AG04450 (cell line): Measurements from ENCODE around the gene P4HB. TPM values are rescaled to one million over a fixed set of nuclear protein-coding genes. Genes with fewer than 3 reads are reported as not detected.

Experiments used
- CTCF ChIA-PET: fragments of 300-600, 350-600 bp; formaldehyde crosslinking; extraction: SDS; loops from one replicate; lab custom pipeline; 2022; ENCODE audit warnings: antibody characterized with exemption, inconsistent platforms; lab: Charles Lee
- POLR2A ChIA-PET: fragments of 350-600 bp; formaldehyde crosslinking; extraction: SDS; loops from one replicate; lab custom pipeline; 2021; ENCODE audit warnings: antibody characterized with exemption, inconsistent platforms; lab: Yijun Ruan, JAX
- DNase-seq: peaks from one replicate; pipeline ENCODE4 v3.0.0-alpha.2; 2011; ENCODE audit warnings: low read depth, low spot score
- H3K27ac ChIP-seq: one replicate; pipeline ENCODE4 v1.5.1; 2012; ENCODE audit warnings: low read depth, low read length, control low read depth
- H3K27me3 ChIP-seq: one replicate; pipeline ENCODE4 v1.6.0; 2012; ENCODE audit warnings: low read length; ENCODE audit not compliant: control insufficient read depth, insufficient read depth
- H3K4me3 ChIP-seq: 2 replicates; pipeline ENCODE4 v1.5.1; 2011; ENCODE audit warnings: mild to moderate bottlenecking, low read depth, low read length, control low read depth
- H3K9me3 ChIP-seq: 2 replicates; pipeline ENCODE4 v1.5.1; 2012; ENCODE audit warnings: low read length; ENCODE audit not compliant: control insufficient read depth, insufficient read depth
- polyA plus RNA-seq: library from polyadenylated mRNA; depleted of rRNA; stranded (reverse); fragments of >200 nt; gene quantifications from 2 replicates; pipeline ENCODE4 v1.2.3, GENCODE V29; 2011
- TF ChIP-seq, protein P1 (sequence below): IDR thresholded peaks from 2 replicates; pipeline ENCODE4 v1.5.1; 2011; ENCODE audit warnings: low read depth, low read length, control low read depth, inconsistent platforms

Gene P4HB
- polyA plus RNA-seq, 1 experiment: 158 TPM

DNA sequence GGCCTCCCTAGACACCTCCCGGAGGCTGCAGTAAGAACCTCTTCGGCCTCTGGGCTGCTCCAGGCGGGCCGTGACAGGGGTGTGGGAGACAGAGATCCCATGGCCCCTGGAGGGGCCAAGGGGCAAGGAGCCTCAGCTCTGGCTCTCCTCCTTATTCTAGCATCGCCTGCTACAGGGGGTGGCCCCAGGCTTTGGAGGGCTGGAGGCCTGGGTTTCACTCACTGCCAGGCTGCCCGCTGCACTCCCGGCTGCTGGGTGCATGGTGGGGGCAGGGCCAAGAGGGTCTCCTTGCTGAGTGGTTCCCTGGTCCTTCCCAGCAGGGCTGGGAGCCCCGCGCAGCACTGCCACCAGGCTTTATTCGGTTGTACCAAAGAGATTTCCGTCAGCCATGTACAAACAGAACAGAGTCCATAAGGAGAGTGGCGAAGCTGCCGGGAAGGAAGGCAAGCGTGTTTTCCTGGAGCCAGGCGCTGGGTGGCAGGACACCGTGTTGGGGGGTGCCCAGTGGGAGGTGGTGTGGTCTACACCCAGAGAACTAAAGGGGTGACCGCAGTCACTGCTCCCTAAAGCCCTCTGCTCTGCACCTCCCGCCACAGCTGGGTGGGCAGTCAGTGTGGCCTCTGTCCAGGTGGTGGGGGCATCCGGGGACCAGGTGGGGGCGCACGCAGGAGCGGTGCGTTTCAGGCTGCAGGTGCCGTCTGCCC lies 43.7 kb upstream of the P4HB start:
- DNase-seq: no peak
- POLR2A ChIA-PET: interaction anchor here (1.1 kb wide), 1 partner anchor 22 kb away, joined by 3 read pairs; no protein-coding TSS in a partner anchor
- Histone ChIP-seq H3K27me3 (no peaks in the 10 kb centered on the region), H3K27ac (no peak overlapping the region), H3K9me3 (no peaks in the 10 kb centered on the region; the same call in 1 of the 2 replicates), H3K4me3 (no peak overlapping the region)
- TF ChIP-seq, protein P1, sequence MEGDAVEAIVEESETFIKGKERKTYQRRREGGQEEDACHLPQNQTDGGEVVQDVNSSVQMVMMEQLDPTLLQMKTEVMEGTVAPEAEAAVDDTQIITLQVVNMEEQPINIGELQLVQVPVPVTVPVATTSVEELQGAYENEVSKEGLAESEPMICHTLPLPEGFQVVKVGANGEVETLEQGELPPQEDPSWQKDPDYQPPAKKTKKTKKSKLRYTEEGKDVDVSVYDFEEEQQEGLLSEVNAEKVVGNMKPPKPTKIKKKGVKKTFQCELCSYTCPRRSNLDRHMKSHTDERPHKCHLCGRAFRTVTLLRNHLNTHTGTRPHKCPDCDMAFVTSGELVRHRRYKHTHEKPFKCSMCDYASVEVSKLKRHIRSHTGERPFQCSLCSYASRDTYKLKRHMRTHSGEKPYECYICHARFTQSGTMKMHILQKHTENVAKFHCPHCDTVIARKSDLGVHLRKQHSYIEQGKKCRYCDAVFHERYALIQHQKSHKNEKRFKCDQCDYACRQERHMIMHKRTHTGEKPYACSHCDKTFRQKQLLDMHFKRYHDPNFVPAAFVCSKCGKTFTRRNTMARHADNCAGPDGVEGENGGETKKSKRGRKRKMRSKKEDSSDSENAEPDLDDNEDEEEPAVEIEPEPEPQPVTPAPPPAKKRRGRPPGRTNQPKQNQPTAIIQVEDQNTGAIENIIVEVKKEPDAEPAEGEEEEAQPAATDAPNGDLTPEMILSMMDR: no peak
- CTCF ChIA-PET: no interaction called here

DNA sequence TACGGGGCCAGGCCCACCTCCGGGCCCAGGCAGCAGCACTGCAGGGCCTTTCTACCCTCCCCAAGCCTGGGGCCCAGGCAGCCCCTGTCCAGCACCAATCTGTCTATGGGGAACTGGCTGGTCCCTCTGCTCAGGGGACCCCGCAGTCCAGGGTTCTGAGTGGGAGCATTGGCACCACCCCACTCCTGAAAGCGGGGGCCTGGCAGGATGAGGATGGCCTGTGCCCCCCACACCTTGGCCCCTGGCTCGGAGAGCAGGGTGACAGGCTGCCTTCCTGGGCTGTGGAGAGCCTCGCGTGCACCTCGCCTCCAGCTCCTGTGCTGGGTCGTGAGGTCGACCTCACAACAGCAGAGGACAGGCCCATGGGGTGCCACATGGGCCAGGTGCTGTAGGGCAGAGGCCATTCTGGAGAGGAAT lies 43.1 kb upstream of the P4HB start:
- Histone ChIP-seq H3K27ac (no peak overlapping the region), H3K27me3 (no peaks in the 10 kb centered on the region), H3K9me3 (no peaks in the 10 kb centered on the region; the same call in 1 of the 2 replicates), H3K4me3 (no peak overlapping the region)
- CTCF ChIA-PET: no interaction called here
- DNase-seq: no peak
- POLR2A ChIA-PET: interaction anchor here (1.1 kb wide), 1 partner anchor 23 kb away, joined by 3 read pairs; no protein-coding TSS in a partner anchor
- TF ChIP-seq, protein P1: no peak

DNA sequence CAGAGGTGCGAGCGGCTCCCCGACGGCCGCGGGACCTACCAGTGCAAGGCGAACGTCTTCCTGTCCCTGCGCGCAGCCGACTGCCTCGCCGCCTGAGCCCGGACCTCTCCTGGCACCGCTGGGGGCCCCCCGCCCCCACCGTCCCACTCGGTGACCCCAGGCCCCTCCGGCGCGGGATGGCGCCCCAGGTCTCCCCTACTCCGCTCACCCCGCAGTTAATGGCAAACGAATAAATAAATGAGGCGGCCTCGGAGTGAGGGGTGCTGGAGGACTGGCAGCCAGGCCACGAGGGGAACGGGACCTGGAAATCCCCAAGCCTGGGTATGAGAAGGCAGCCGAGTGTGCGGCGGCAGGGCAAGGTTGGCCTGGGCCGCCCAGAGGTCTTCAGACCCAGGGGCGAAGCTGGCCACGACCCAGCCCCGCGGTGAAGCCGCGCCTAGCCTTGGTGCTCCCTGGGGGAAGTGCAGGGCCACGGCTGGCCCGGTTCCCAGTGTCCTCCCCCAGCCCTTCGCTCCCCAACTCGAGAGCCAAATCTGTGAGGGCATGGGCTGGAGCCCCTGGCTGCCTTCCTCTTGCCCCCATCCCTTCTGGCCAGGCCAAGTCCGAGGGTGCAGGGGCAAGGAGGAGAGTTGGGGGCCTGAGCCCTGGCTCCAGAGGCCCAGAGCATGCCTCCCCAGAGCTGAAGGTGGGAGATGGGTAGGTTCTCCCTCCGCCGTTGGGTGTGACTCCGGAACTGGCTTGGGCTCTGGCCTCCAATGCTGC lies 42.5 kb upstream of the P4HB start:
- no peak for DNase-seq
- H3K4me3 ChIP-seq: peak overlapping the region; percentile 38; the same call in 1 of the 2 replicates
- POLR2A ChIA-PET: interaction anchor here (1.1 kb wide), 1 partner anchor 24 kb away, joined by 3 read pairs; no protein-coding TSS in a partner anchor
- no peaks in the 10 kb centered on the region; the same call in 1 of the 2 replicates for H3K9me3 ChIP-seq
- CTCF ChIA-PET: no interaction called here
- TF ChIP-seq, protein P1: no peak
- H3K27ac ChIP-seq: no peak overlapping the region
- no peaks in the 10 kb centered on the region for H3K27me3 ChIP-seq

DNA sequence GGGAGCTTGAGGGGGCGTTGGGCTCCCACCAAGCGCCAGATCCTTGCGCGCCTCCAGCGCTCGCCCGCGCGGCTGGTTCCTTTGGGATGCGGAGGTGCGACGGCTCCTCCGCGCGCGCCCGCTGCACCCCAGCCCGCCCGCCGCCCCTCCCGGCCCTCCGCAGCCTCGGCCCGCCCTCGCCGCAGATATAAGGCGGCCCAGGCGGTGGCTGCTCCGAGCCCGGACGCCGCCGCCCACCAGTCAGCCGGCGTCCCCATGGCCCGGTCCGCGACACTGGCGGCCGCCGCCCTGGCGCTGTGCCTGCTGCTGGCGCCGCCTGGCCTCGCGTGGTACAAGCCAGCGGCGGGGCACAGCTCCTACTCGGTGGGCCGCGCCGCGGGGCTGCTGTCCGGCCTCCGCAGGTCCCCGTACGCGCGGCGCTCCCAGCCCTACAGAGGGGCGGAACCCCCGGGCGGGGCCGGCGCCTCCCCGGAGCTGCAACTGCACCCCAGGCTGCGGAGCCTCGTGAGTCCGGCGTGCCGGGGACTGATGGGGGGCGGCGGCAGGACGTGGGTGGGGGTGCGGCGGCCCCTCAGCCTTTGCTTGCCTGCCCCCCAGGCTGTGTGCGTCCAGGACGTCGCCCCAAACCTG lies 41.8 kb upstream of the P4HB start, which contains the start of gene NPB:
NPB (plus strand) TSS at position 216 of the 630 bp plus-strand sequence; CDS start at position 256, 40 bp downstream.
- CTCF ChIA-PET: no interaction called here
- TF ChIP-seq, protein P1: no peak
- POLR2A ChIA-PET: no interaction called here

More for the DNA sequence above, 41.8 kb upstream of the P4HB start, which contains the start of gene NPB:
- peak within 1 kb of the TSS; percentile 38 for H3K4me3 ChIP-seq
- H3K27me3 ChIP-seq: no peaks in the 10 kb centered on the region
- no peak for DNase-seq
- H3K27ac ChIP-seq: no peak within 1 kb of the TSS
- no peaks in the 10 kb centered on the region; the same call in 1 of the 2 replicates for H3K9me3 ChIP-seq
